ENCODE results near the gene GPC5. TPM values are rescaled to one million over a fixed set of nuclear protein-coding genes. Genes with fewer than 3 reads are reported as not detected.

The GPC5 gene
- total and polyA plus RNA-seq, 4 donors: 0.51 to 22.4 (median 2.0) TPM

- no peaks in the 10 kb centered on the region for H3K27me3 ChIP-seq (ENCODE audit: control insufficient read depth in 4 of 4, insufficient read depth in 4 of 4, low read length in 3 of 4)
- 92% methylated on average over 1 of the region's 1 CpG for WGBS
- no peaks in the 10 kb centered on the region for H3K4me1 ChIP-seq (ENCODE audit: control insufficient read depth in 4 of 4, insufficient read depth in 4 of 4, low read length in 3 of 4)
- no peak overlapping the region for H3K4me3 ChIP-seq (ENCODE audit: low read depth in 1 of 3, low read length in 3 of 3)
- no peaks in the 10 kb centered on the region for H3K9me3 ChIP-seq (ENCODE audit: control insufficient read depth in 4 of 4, low read length in 3 of 4)
- no peak overlapping the region for H3K27ac ChIP-seq (ENCODE audit: low read depth in 1 of 2, low read length in 2 of 2)
- no peak for DNase-seq (ENCODE audit: low spot score)
- TF ChIP-seq, protein P1, sequence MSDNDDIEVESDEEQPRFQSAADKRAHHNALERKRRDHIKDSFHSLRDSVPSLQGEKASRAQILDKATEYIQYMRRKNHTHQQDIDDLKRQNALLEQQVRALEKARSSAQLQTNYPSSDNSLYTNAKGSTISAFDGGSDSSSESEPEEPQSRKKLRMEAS (IDR thresholded peaks at IDR 0.05): no peak
- no peak for TF ChIP-seq SP1 (IDR thresholded peaks at IDR 0.05)
- TF ChIP-seq RXRA (IDR thresholded peaks at IDR 0.05): no peak
- TF ChIP-seq, protein P2, sequence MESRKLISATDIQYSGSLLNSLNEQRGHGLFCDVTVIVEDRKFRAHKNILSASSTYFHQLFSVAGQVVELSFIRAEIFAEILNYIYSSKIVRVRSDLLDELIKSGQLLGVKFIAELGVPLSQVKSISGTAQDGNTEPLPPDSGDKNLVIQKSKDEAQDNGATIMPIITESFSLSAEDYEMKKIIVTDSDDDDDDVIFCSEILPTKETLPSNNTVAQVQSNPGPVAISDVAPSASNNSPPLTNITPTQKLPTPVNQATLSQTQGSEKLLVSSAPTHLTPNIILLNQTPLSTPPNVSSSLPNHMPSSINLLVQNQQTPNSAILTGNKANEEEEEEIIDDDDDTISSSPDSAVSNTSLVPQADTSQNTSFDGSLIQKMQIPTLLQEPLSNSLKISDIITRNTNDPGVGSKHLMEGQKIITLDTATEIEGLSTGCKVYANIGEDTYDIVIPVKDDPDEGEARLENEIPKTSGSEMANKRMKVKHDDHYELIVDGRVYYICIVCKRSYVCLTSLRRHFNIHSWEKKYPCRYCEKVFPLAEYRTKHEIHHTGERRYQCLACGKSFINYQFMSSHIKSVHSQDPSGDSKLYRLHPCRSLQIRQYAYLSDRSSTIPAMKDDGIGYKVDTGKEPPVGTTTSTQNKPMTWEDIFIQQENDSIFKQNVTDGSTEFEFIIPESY (IDR thresholded peaks at IDR 0.05): no peak
- no peak for TF ChIP-seq RAD21 (IDR thresholded peaks at IDR 0.05)
- no peak for TF ChIP-seq CTCF (IDR thresholded peaks at IDR 0.05; ENCODE audit: low read depth, low read length, missing input control)
- no peak for TF ChIP-seq EGR1 (IDR thresholded peaks at IDR 0.05; ENCODE audit: low read depth in 2 of 2)
- no peak for TF ChIP-seq JUND (IDR thresholded peaks at IDR 0.05)
- TF ChIP-seq NR2F2 (IDR thresholded peaks at IDR 0.05): no peak
- no peaks in the 10 kb centered on the region for H3K36me3 ChIP-seq (ENCODE audit: control insufficient read depth in 4 of 4, insufficient read depth in 3 of 4, low read depth in 1 of 4, low read length in 3 of 4)
- no peak overlapping the region for H3K9ac ChIP-seq (ENCODE audit: low read depth in 1 of 2, low read length in 2 of 2)
These were observed 232.5 kb downstream of the GPC5 start for GRCh38 chr13:91630946-91631345.

DNA sequence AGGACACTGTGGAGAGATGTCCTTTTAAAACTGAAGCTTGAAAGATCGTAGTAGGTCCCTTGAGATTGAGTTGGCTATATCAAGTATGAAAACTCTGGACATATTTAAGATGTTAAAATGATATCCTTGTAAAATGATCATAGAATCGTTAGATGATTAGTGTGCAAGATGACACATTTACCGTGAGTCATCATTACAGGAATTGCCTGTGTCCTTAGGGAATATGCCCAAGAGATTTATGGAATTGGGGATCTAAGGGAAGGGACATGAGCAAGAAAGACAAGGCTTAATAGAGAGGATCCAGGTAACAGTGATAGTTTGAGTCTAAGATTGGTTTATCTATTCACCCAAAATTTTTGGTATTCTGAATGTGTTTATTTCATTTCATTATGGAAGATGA lies 233.7 kb downstream of the GPC5 start:
- WGBS: 88% methylated on average over 3 of the region's 3 CpGs
- Histone ChIP-seq H3K9ac (ENCODE audit: low read depth in 1 of 2, low read length in 2 of 2) (no peak overlapping the region), H3K9me3 (ENCODE audit: control insufficient read depth in 4 of 4, low read length in 3 of 4) (no peaks in the 10 kb centered on the region), H3K4me1 (ENCODE audit: control insufficient read depth in 4 of 4, insufficient read depth in 4 of 4, low read length in 3 of 4) (no peaks in the 10 kb centered on the region), H3K27ac (ENCODE audit: low read depth in 1 of 2, low read length in 2 of 2) (no peak overlapping the region), H3K36me3 (ENCODE audit: control insufficient read depth in 4 of 4, insufficient read depth in 3 of 4, low read depth in 1 of 4, low read length in 3 of 4) (no peaks in the 10 kb centered on the region), H3K27me3 (ENCODE audit: control insufficient read depth in 4 of 4, insufficient read depth in 4 of 4, low read length in 3 of 4) (no peaks in the 10 kb centered on the region), H3K4me3 (ENCODE audit: low read depth in 1 of 3, low read length in 3 of 3) (no peak overlapping the region)
- TF ChIP-seq TAF1 (conservative IDR thresholded peaks at IDR 0.05) (no peak), CTCF (IDR thresholded peaks at IDR 0.05; ENCODE audit: low read depth, low read length, missing input control) (no peak), YY1 (IDR thresholded peaks at IDR 0.05) (no peak), HNF4A (conservative IDR thresholded peaks at IDR 0.05) (no peak), RXRA (IDR thresholded peaks at IDR 0.05) (no peak), RAD21 (IDR thresholded peaks at IDR 0.05) (no peak), GABPA (IDR thresholded peaks at IDR 0.05 in 1 of 2, conservative IDR thresholded peaks at IDR 0.05 in 1 of 2) (no peak), HNF4G (IDR thresholded peaks at IDR 0.05) (no peak), ATF3 (IDR thresholded peaks at IDR 0.05) (no peak), EGR1 (IDR thresholded peaks at IDR 0.05; ENCODE audit: low read depth in 2 of 2) (no peak), NR2F2 (IDR thresholded peaks at IDR 0.05) (no peak), FOXA2 (IDR thresholded peaks at IDR 0.05) (no peak), FOXA1 (IDR thresholded peaks at IDR 0.05) (no peak), REST (IDR thresholded peaks at IDR 0.05) (no peak), JUND (IDR thresholded peaks at IDR 0.05) (no peak), SP1 (IDR thresholded peaks at IDR 0.05) (no peak)
- TF ChIP-seq, protein P1 (IDR thresholded peaks at IDR 0.05): no peak
- no peak for DNase-seq (ENCODE audit: low spot score)
